Neuron (in vitro differentiated cells): ENCODE data around the gene KRT78.
"Not testable (repeated sequence)": the region's sequence is repeated elsewhere in the genome, so short reads cannot be mapped to it uniquely, and the experiment has no call there.

Source experiments
- H2AFZ ChIP-seq: one replicate; pipeline ENCODE4 v1.6.1; 2013; ENCODE audit warnings: low read depth, mild to moderate bottlenecking, inconsistent platforms, low read length, moderate library complexity
- H3K27me3 ChIP-seq: one replicate; pipeline ENCODE4 v1.6.1; 2013; ENCODE audit warnings: low read length; ENCODE audit not compliant: insufficient read depth
- H3K36me3 ChIP-seq: one replicate; pipeline ENCODE4 v1.6.1; 2013; ENCODE audit warnings: low read length; ENCODE audit not compliant: insufficient read depth
- H3K4me1 ChIP-seq: one replicate; pipeline ENCODE4 v1.6.1; 2013; ENCODE audit warnings: low read length; ENCODE audit not compliant: insufficient read depth
- H3K4me3 ChIP-seq: 2 replicates; pipeline ENCODE4 v1.5.1; 2013; ENCODE audit warnings: mild to moderate bottlenecking, low read length, moderate library complexity
- H3K9me3 ChIP-seq: one replicate; pipeline ENCODE4 v1.6.1; 2013; ENCODE audit warnings: low read length

The KRT78 gene

GRCh38 chr12:52865090-52865944, 16.5 kb upstream of the KRT78 start:
- no peaks in the 10 kb centered on the region for H3K36me3 ChIP-seq
- no peaks in the 10 kb centered on the region for H3K27me3 ChIP-seq
- H3K9me3 ChIP-seq = no peaks in the 10 kb centered on the region
- no peak overlapping the region for H3K4me3 ChIP-seq
- no peaks in the 10 kb centered on the region for H3K4me1 ChIP-seq
- H2AFZ ChIP-seq = no peak overlapping the region

- no peak overlapping the region for H2AFZ ChIP-seq
- H3K4me3 ChIP-seq = no peak overlapping the region
- H3K4me1 ChIP-seq = no peaks in the 10 kb centered on the region
- no peaks in the 10 kb centered on the region for H3K36me3 ChIP-seq
- no peaks in the 10 kb centered on the region for H3K27me3 ChIP-seq
- H3K9me3 ChIP-seq = no peaks in the 10 kb centered on the region
Observed at GRCh38 chr12:52862023-52862422, 13.2 kb upstream of the KRT78 start.

GRCh38 chr12:52861511-52861910, 12.7 kb upstream of the KRT78 start:
- Histone ChIP-seq H3K4me1 (no peaks in the 10 kb centered on the region), H3K4me3 (no peak overlapping the region), H3K36me3 (no peaks in the 10 kb centered on the region), H2AFZ (no peak overlapping the region), H3K27me3 (no peaks in the 10 kb centered on the region), H3K9me3 (no peaks in the 10 kb centered on the region)

- Histone ChIP-seq H3K9me3 (no peaks in the 10 kb centered on the region), H3K27me3 (no peaks in the 10 kb centered on the region), H3K36me3 (no peaks in the 10 kb centered on the region), H2AFZ (no peak overlapping the region), H3K4me1 (no peaks in the 10 kb centered on the region), H3K4me3 (no peak overlapping the region)
Observed at GRCh38 chr12:52860102-52860823, 11.5 kb upstream of the KRT78 start.

- no peaks in the 10 kb centered on the region for H3K9me3 ChIP-seq
- H3K27me3 ChIP-seq = no peaks in the 10 kb centered on the region
- H2AFZ ChIP-seq = no peak overlapping the region
- H3K36me3 ChIP-seq = no peaks in the 10 kb centered on the region
- H3K4me3 ChIP-seq = no peak overlapping the region
- no peaks in the 10 kb centered on the region for H3K4me1 ChIP-seq
Observed at GRCh38 chr12:52857500-52857899, 8.7 kb upstream of the KRT78 start.

GRCh38 chr12:52856787-52857186, 8.0 kb upstream of the KRT78 start:
- H3K4me1 ChIP-seq = no peaks in the 10 kb centered on the region
- peaks cover under 1% of the 10 kb centered on the region for H3K27me3 ChIP-seq
- no peak overlapping the region for H3K4me3 ChIP-seq
- H2AFZ ChIP-seq = no peak overlapping the region
- H3K9me3 ChIP-seq = no peaks in the 10 kb centered on the region
- no peaks in the 10 kb centered on the region for H3K36me3 ChIP-seq

GRCh38 chr12:52856077-52856476, 7.3 kb upstream of the KRT78 start:
- H3K36me3 ChIP-seq, H2AFZ ChIP-seq, H3K27me3 ChIP-seq, H3K4me3 ChIP-seq, H3K9me3 ChIP-seq, H3K4me1 ChIP-seq: not testable (repeated sequence)

GRCh38 chr12:52851787-52852186, 3.0 kb upstream of the KRT78 start:
- H3K9me3 ChIP-seq = no peaks in the 10 kb centered on the region
- no peaks in the 10 kb centered on the region for H3K36me3 ChIP-seq
- H3K4me1 ChIP-seq = no peaks in the 10 kb centered on the region
- H3K4me3 ChIP-seq = no peak overlapping the region
- no peak overlapping the region for H2AFZ ChIP-seq
- H3K27me3 ChIP-seq = peaks cover 5% of the 10 kb centered on the region

GRCh38 chr12:52850681-52851080, 1.9 kb upstream of the KRT78 start:
- Histone ChIP-seq H3K4me3 (no peak overlapping the region), H3K9me3 (no peaks in the 10 kb centered on the region), H3K27me3 (peaks cover 5% of the 10 kb centered on the region), H3K36me3 (no peaks in the 10 kb centered on the region), H3K4me1 (no peaks in the 10 kb centered on the region), H2AFZ (no peak overlapping the region)

GRCh38 chr12:52849511-52849910, 717 bp upstream of the KRT78 start:
- Histone ChIP-seq H3K27me3 (peaks cover 5% of the 10 kb centered on the region), H3K9me3 (no peaks in the 10 kb centered on the region), H3K36me3 (no peaks in the 10 kb centered on the region), H2AFZ (no peak overlapping the region), H3K4me3 (no peak overlapping the region), H3K4me1 (no peaks in the 10 kb centered on the region)

GRCh38 chr12:52847335-52848102, 1.3 kb downstream of the KRT78 start:
- Histone ChIP-seq H3K9me3 (no peaks in the 10 kb centered on the region), H3K4me3 (no peak overlapping the region), H3K36me3 (no peaks in the 10 kb centered on the region), H3K27me3 (peaks cover 5% of the 10 kb centered on the region), H3K4me1 (no peaks in the 10 kb centered on the region), H2AFZ (no peak overlapping the region)

GRCh38 chr12:52846356-52846970, 2.3 kb downstream of the KRT78 start:
- H3K4me3 ChIP-seq = no peak overlapping the region
- H3K36me3 ChIP-seq = no peaks in the 10 kb centered on the region
- peaks cover 1% of the 10 kb centered on the region for H3K27me3 ChIP-seq
- H2AFZ ChIP-seq = no peak overlapping the region
- H3K9me3 ChIP-seq = no peaks in the 10 kb centered on the region
- no peaks in the 10 kb centered on the region for H3K4me1 ChIP-seq

- H3K27me3 ChIP-seq = no peaks in the 10 kb centered on the region
- H3K36me3 ChIP-seq = no peaks in the 10 kb centered on the region
- no peaks in the 10 kb centered on the region for H3K9me3 ChIP-seq
- no peak overlapping the region for H2AFZ ChIP-seq
- H3K4me3 ChIP-seq = no peak overlapping the region
- no peaks in the 10 kb centered on the region for H3K4me1 ChIP-seq
Observed at GRCh38 chr12:52845946-52846345, 2.8 kb downstream of the KRT78 start.
